Measurements from ENCODE around the gene NID2. TPM values are rescaled to one million over a fixed set of nuclear protein-coding genes. Genes with fewer than 3 reads are reported as not detected.

The NID2 gene
- total RNA-seq, 1 donor, result 0.31 TPM

DNA sequence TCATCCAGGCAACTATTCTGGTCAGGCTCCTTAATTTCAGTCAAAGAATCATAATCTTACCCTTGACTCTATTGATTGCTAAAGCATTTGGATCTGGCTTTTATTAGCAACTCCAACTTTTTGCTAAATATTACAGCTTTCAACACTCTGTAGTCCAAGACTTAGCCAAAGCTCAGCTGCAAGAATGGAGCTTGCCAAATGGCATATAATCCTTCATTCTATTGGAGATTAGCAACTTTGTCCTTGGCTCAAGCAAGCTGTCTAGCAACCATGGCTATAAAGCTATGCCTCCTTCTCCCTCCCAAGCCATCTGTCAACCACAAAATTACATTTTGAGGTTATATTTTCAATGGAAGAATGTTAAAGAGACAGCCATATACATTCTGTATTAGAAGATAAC lies 23.1 kb upstream of the NID2 start:
- H3K9me3 ChIP-seq (ENCODE audit: low read depth, low read length), result no peaks in the 10 kb centered on the region
- H3K4me1 ChIP-seq (ENCODE audit: insufficient read depth, low read length), result no peaks in the 10 kb centered on the region
- no peak overlapping the region for H3K4me3 ChIP-seq (ENCODE audit: low read length)
- H3K27me3 ChIP-seq (ENCODE audit: insufficient read depth, low read length), result peaks cover 4% of the 10 kb centered on the region

DNA sequence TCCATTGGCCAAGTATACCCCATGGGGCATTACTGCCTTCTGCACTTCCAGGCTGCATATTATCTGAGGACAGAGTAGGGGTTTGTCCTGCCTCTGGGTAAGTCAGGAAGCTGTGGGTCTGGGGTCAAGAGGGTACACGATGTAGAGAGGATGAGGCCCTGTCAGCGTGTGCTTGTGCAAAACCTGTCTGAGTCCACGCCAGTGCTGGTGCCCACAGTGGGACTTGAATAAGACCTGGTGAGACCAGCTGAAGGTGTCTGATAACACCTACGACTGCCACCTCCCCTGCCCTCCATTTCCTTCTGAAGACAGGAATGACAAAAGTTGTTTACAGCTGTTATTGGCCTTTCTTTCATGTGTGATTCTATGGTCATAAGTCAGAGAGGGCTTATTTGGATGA lies 22.1 kb upstream of the NID2 start:
- H3K9me3 ChIP-seq (ENCODE audit: low read depth, low read length), result no peaks in the 10 kb centered on the region
- peaks cover 4% of the 10 kb centered on the region for H3K27me3 ChIP-seq (ENCODE audit: insufficient read depth, low read length)
- H3K4me1 ChIP-seq (ENCODE audit: insufficient read depth, low read length), result no peaks in the 10 kb centered on the region

DNA sequence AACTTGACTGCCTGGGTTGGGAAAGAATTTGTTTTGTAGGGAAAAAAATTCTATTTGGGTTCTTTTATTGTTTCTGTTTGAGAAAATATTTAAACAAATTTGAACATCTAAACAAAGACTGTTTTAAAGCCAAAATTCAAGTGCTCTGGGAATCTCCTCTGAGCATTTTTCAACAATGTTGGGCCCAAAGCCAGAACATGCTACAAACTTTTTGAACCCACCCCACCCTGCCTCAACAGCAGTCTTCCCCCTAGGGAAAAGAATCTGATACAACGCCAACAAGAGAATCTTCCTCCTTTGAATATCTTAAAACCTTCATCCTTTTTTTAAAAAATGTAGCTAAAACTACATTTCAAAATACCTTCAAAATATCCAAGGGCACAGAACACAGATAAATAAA lies 20.4 kb upstream of the NID2 start:
- no peaks in the 10 kb centered on the region for H3K9me3 ChIP-seq (ENCODE audit: low read depth, low read length)
- no peak overlapping the region for H3K4me3 ChIP-seq (ENCODE audit: low read length)
- no peaks in the 10 kb centered on the region for H3K4me1 ChIP-seq (ENCODE audit: insufficient read depth, low read length)
- no peaks in the 10 kb centered on the region for H3K27me3 ChIP-seq (ENCODE audit: insufficient read depth, low read length)

More for the DNA sequence above, 22.1 kb upstream of the NID2 start:
- H3K4me3 ChIP-seq (ENCODE audit: low read length), result no peak overlapping the region

DNA sequence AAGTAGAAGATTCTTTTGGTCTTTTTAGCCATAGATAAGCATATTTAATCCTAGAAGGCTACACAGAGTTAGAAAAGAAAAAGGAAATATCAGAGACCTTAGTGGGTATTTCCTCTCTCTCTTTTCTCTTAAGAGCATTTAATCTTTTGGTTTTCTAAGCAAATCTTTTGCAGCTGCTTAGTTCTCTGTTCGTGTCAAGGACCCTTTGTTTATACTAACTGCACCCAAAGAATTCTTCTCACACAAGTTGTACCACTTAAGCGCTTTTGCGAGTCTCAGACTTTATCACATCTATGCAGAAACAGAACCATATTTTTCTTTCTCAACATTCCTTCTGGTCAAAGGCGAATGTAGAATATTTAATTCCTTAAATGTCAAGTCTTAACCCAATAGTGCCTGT lies 17.9 kb upstream of the NID2 start:
- Histone ChIP-seq H3K9me3 (ENCODE audit: low read depth, low read length) (no peaks in the 10 kb centered on the region), H3K27me3 (ENCODE audit: insufficient read depth, low read length) (peaks cover 3% of the 10 kb centered on the region), H3K4me3 (ENCODE audit: low read length) (no peak overlapping the region)

DNA sequence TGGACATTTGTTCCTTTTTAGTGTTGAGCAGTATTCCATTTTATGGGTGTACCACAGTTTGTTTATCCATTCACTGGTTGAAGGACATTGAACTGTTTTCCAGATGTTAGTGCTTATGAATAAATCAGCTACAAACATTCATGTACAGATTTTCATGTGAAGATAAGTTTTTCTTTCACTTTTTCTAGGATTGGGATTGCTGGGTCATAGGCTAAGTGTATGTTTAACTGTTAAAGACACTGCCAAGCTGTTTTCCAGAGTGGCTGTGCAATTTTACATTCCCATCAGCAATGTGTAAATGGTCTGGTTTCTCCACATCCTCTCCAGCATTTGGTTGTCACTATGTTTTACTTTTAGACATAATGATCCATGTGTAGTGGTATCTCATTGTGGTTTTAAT lies 14.0 kb upstream of the NID2 start:
- Histone ChIP-seq H3K4me1 (ENCODE audit: insufficient read depth, low read length) (no peaks in the 10 kb centered on the region), H3K27me3 (ENCODE audit: insufficient read depth, low read length) (peaks cover 5% of the 10 kb centered on the region), H3K4me3 (ENCODE audit: low read length) (no peak overlapping the region), H3K9me3 (ENCODE audit: low read depth, low read length) (no peaks in the 10 kb centered on the region)

More for the DNA sequence above, 17.9 kb upstream of the NID2 start:
- no peaks in the 10 kb centered on the region for H3K4me1 ChIP-seq (ENCODE audit: insufficient read depth, low read length)

DNA sequence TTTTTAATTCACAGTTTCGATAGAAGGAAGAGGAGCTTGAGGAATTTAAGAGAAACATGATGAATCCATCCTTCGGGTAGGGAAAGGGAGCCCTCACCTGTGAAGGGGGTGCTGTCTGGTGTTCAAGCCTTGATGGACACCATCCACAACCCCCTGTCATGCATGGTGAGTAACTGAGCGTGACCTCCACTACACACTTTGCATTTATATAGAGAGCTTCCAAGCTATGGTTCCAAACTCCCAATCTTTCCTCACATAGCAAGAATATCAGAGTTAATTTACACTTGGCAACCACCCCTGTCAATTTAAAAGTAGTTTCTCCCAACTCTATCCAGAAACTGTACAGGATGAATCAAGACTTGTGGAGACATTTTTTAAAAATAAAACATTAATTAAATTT lies 13.1 kb upstream of the NID2 start:
- Histone ChIP-seq H3K27me3 (ENCODE audit: insufficient read depth, low read length) (peaks cover 5% of the 10 kb centered on the region), H3K4me1 (ENCODE audit: insufficient read depth, low read length) (no peaks in the 10 kb centered on the region), H3K9me3 (ENCODE audit: low read depth, low read length) (no peaks in the 10 kb centered on the region), H3K4me3 (ENCODE audit: low read length) (no peak overlapping the region)

DNA sequence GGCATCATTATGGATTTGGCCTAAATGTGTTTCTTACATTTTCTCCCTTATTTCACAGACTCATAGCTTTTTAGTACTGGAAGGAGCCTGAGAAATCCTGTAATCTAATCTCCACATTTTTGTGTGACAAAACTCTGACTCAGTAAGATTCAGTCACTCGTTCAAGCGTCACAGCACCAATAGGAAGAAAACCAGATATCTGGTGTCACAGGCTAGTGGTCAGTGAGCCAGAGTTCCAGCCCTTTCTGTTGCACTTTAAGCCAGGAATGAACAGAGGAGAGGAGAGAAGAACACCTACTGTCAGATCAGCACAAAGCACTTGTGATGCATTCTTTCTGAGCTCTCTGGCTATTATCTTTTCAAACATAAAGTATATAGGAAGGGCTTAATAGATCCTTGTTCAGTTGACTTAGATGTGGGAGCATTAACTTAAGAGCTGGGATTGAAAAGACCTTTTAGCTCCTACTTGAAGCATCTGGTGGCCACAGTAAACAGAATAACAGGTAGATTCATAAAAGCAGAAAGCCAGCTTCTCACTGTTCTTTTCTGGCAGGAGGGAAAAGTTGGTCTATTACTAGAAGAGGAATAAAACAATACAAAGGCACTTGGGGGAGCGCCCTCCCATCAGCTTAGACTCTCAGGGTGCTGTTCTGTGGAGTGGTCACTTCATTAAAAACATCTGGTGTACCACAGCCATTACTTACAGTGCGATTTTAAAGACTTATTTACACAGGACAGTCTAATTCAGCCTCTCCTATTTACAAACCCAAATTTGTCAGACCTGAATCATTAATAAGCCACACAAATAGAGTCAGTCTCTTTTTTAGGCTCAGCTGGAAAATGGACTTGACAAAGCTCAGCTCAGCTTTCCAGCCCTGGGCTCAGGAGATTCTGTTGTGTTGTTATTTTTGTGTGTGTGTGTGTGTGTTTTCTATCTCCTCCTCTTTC lies 12.2 kb upstream of the NID2 start:
- peaks cover 5% of the 10 kb centered on the region for H3K27me3 ChIP-seq (ENCODE audit: insufficient read depth, low read length)
- no peaks in the 10 kb centered on the region for H3K9me3 ChIP-seq (ENCODE audit: low read depth, low read length)
- H3K4me1 ChIP-seq (ENCODE audit: insufficient read depth, low read length), result no peaks in the 10 kb centered on the region
- H3K4me3 ChIP-seq (ENCODE audit: low read length), result no peak overlapping the region

DNA sequence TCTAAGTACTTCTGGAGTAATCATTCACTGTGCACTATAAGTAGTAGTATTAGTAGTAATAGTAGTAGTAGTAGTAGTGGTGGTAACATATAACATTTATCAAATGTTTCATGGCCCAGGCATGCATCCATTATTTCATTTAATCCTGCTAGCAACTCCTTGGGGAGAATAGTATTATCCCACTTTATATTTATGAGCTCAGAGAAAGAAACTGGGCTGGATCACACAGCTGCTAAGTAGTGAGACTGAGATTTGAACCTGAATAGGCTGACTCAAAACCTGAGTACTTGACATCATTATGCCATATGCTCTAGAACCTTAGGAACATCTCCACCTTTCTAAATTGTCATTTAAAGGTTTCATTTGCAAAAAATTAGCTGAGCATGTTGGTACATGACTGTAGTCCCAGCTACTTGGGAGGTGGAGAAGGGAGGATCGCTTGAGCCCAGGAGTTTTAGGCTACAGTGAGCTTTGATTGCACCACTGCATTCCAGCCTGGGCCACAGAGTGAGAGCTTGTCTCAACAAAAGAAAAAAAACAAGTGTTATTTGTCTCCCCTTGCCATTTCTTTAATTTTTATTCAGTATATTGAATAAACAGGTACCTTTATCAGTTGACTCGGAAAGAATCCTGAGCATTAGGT lies 11.4 kb upstream of the NID2 start:
- Histone ChIP-seq H3K9me3 (ENCODE audit: low read depth, low read length) (no peaks in the 10 kb centered on the region), H3K4me1 (ENCODE audit: insufficient read depth, low read length) (no peaks in the 10 kb centered on the region), H3K4me3 (ENCODE audit: low read length) (no peak overlapping the region), H3K27me3 (ENCODE audit: insufficient read depth, low read length) (peaks cover 5% of the 10 kb centered on the region)

DNA sequence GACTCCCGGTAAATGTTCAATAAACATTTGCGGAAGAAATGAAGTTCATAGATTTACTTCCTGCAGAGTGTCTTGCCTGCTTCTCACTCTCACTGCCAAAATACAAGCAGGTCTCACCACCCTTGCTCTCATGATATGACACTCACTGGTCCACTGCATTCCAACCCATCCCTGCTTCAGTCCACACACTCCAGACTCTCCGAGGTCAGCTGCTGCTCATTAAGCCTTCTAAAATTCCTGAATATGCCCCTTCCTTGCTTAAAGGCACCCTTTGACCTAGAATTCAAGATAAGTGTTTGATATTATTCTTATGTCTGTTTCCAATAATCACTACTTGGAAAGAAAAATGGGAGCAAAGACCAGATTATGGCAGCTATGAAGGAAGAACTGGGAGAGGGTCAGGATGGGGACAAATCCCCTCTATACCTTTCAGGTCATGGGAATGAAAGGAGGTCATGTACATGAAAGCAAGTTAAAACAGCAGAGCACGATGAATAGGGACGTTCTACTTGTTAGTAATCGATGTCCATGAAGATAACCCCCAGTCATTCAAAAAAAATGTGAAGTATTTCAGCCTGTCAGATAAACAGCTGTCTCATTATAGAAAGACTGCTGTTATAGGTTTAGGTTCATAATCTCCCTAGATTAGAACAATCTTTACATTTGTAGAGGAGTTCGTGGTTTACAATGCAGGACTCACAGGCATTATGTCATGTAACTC lies 10.5 kb upstream of the NID2 start:
- Histone ChIP-seq H3K27me3 (ENCODE audit: insufficient read depth, low read length) (peaks cover 5% of the 10 kb centered on the region), H3K4me1 (ENCODE audit: insufficient read depth, low read length) (no peaks in the 10 kb centered on the region), H3K9me3 (ENCODE audit: low read depth, low read length) (no peaks in the 10 kb centered on the region), H3K4me3 (ENCODE audit: low read length) (no peak overlapping the region)

DNA sequence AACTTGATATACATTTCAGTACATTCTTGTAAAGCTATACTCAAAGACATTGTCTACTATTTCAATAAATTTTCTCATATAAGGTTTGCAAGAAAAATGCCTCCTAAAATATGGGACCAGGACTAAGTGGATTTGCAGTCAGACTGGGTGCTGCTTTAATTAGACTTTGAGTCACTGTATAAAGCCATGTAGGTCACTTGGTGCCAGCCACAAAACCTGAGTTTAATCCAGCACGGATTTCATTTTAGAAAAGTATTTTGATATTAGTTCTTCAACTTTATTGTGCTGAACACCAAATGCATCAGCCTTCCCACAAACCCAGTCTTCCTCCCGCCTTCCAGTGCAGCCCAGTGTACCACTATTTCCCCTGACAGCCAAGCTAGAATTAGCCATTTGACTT lies 9.9 kb upstream of the NID2 start:
- no peaks in the 10 kb centered on the region for H3K9me3 ChIP-seq (ENCODE audit: low read depth, low read length)
- peaks cover 5% of the 10 kb centered on the region for H3K27me3 ChIP-seq (ENCODE audit: insufficient read depth, low read length)
- H3K4me1 ChIP-seq (ENCODE audit: insufficient read depth, low read length), result no peaks in the 10 kb centered on the region
- no peak overlapping the region for H3K4me3 ChIP-seq (ENCODE audit: low read length)

DNA sequence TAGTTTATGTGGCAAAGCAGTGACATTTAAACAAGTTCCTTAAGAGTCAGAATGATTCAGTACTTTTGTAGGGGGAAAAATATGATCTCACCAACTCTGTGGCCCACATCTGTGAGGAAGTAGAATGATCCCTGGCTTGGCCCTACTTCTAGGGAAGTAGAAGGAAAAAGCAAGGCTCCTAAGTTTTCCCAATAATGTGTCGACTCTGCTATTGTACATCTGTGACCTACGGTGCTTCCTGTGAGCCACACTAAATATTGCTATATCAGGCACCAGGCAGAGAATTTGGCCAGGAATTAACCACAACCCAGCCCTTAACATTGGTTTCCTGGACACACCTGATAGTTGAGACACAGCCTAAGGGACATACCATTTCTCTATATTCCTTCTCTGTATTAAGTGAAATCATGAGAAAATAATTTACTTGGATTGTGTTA lies 9.3 kb upstream of the NID2 start:
- Histone ChIP-seq H3K9me3 (ENCODE audit: low read depth, low read length) (no peaks in the 10 kb centered on the region), H3K27me3 (ENCODE audit: insufficient read depth, low read length) (peaks cover 5% of the 10 kb centered on the region), H3K4me1 (ENCODE audit: insufficient read depth, low read length) (no peaks in the 10 kb centered on the region), H3K4me3 (ENCODE audit: low read length) (no peak overlapping the region)

DNA sequence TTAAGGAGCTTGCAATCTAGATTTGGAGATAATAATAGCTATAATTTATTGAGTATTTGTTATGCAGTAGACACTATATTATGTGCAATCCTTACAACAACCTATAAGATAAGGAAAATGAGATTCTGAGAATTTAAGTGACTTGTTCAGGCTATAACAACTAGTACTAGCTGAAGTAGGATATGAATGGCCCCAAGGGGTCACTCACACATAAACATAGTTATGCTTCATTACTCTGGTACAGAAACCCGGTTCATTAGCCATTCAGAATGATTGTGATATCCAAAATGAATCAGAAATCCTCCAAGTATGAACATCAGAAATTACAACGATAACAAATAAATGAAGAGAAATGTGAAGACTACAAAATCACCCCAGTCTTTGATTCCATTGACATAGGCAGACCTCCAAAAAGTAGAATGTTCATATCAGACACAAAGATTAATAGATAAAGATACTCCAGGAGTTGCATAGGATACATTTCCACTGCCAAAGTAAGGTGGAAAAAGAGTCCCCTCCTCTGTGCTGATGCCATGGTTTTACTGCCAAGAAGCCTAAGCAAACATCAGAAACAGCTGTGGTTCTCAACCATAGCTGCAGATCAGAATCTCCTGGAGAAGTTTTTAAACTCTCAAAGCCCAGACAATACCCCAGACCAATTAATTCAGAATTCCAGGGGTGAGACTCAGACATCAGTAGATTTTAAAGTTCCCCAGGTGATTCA lies 8.6 kb upstream of the NID2 start:
- Histone ChIP-seq H3K4me3 (ENCODE audit: low read length) (no peak overlapping the region), H3K27me3 (ENCODE audit: insufficient read depth, low read length) (peaks cover 5% of the 10 kb centered on the region), H3K9me3 (ENCODE audit: low read depth, low read length) (no peaks in the 10 kb centered on the region), H3K4me1 (ENCODE audit: insufficient read depth, low read length) (no peaks in the 10 kb centered on the region)

DNA sequence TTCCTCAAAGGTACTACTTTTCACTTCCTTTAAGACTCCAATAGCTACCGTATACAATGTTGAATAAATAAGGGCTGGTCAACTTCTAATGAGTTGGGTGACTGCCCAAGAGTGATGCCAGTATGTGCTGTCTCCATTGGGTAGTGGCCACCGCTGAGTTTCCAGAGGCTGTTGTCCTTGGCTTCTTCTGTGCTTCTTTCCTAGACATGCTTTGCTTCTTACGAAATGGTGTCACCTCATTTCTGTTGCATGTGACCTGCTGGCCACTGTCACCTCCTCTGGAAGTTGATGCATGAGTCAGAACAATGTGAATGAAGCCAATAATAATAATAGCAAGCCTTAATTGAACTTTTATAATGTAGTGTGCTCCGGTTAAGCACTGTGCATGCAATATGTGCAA lies 7.5 kb upstream of the NID2 start:
- Histone ChIP-seq H3K4me3 (ENCODE audit: low read length) (no peak overlapping the region), H3K9me3 (ENCODE audit: low read depth, low read length) (no peaks in the 10 kb centered on the region), H3K27me3 (ENCODE audit: insufficient read depth, low read length) (peaks cover 6% of the 10 kb centered on the region), H3K4me1 (ENCODE audit: insufficient read depth, low read length) (no peaks in the 10 kb centered on the region)

DNA sequence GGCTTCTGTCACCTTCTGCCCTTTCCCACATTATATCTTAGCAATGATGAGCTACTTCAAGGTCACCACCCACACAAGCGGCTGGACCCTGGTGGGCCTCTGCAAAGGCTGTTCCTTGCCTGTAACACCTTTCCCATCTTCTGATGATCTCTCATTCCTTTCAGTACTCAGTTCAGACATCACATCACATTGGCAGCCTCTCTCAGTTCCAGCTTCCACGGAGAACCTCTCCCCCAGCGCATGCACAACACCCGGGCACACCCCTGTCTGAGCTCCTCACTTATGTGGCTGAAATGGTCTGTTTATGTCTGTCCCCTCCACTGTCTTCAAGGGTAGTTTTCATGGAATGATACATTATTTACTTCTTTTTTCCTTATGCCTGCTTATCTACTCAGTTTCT lies 6.5 kb upstream of the NID2 start:
- H3K4me1 ChIP-seq (ENCODE audit: insufficient read depth, low read length), result no peaks in the 10 kb centered on the region
- no peak overlapping the region for H3K4me3 ChIP-seq (ENCODE audit: low read length)
- H3K27me3 ChIP-seq (ENCODE audit: insufficient read depth, low read length), result peaks cover 16% of the 10 kb centered on the region
- H3K9me3 ChIP-seq (ENCODE audit: low read depth, low read length), result no peaks in the 10 kb centered on the region

DNA sequence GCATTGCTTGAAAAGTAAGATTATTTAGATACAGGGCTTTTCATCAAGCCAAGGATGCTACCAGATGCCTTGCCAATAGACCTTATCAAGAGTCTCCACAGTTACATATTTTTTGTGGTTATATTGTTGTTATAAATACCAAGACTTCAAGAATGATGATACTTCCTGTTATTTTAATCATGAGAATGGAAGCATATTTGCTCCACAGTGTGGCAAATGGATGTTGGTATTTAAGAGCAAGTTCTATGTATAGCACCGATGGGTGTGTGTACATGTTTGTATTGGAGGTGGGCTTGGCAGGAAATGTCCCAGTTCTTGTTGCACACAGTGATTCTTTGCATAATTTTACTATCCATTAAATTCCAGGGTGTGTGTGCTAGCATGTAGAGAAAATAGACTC lies 4.4 kb upstream of the NID2 start:
- Histone ChIP-seq H3K9me3 (ENCODE audit: low read depth, low read length) (no peaks in the 10 kb centered on the region), H3K27me3 (ENCODE audit: insufficient read depth, low read length) (peaks cover 37% of the 10 kb centered on the region), H3K4me3 (ENCODE audit: low read length) (no peak overlapping the region), H3K4me1 (ENCODE audit: insufficient read depth, low read length) (peaks cover 15% of the 10 kb centered on the region)
